Measurements from ENCODE around the gene TDRD12. TPM values are rescaled to one million over a fixed set of nuclear protein-coding genes. Genes with fewer than 3 reads are reported as not detected.

The TDRD12 gene
- total RNA-seq, 1 experiment from 2014 or later, result 1.3 TPM

DNA sequence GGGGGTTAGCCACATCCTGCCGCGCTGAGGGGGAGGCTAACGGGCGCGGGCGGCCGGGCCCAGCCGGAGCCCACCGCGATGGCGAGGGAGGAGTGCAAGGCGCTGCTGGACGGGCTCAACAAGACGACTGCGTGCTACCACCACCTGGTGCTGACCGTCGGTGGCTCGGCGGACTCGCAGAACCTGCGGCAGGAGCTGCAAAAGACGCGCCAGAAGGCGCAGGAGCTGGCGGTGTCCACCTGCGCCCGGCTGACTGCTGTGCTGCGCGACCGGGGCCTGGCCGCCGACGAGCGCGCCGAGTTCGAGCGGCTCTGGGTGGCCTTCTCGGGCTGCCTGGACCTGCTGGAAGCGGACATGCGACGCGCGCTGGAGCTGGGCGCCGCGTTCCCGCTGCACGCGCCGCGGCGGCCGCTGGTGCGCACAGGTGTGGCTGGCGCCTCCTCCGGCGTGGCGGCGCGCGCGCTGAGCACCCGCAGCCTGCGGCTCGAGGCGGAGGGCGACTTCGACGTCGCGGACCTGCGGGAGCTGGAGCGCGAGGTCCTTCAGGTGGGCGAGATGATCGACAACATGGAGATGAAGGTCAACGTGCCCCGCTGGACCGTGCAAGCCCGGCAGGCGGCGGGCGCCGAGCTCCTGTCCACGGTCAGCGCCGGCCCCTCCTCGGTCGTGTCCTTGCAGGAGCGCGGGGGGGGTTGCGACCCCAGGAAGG lies 43.2 kb upstream of the TDRD12 start:
- no peak overlapping the region for H4K8ac ChIP-seq (replicated peaks; ENCODE audit: insufficient read length, low read depth, low read length)
- no peaks in the 10 kb centered on the region for H3K4me1 ChIP-seq (ENCODE audit: insufficient read depth, low read length)
- H2BK120ac ChIP-seq (ENCODE audit: low read depth, low read length, poor library complexity, severe bottlenecking), result no peak overlapping the region
- peak; percentile 50 for DNase-seq
- no peak overlapping the region for H4K5ac ChIP-seq (ENCODE audit: insufficient read length, low read depth, low read length)
- H3K14ac ChIP-seq (ENCODE audit: insufficient read depth, low read length), result no peak overlapping the region
- TF ChIP-seq, protein P1, sequence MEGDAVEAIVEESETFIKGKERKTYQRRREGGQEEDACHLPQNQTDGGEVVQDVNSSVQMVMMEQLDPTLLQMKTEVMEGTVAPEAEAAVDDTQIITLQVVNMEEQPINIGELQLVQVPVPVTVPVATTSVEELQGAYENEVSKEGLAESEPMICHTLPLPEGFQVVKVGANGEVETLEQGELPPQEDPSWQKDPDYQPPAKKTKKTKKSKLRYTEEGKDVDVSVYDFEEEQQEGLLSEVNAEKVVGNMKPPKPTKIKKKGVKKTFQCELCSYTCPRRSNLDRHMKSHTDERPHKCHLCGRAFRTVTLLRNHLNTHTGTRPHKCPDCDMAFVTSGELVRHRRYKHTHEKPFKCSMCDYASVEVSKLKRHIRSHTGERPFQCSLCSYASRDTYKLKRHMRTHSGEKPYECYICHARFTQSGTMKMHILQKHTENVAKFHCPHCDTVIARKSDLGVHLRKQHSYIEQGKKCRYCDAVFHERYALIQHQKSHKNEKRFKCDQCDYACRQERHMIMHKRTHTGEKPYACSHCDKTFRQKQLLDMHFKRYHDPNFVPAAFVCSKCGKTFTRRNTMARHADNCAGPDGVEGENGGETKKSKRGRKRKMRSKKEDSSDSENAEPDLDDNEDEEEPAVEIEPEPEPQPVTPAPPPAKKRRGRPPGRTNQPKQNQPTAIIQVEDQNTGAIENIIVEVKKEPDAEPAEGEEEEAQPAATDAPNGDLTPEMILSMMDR (conservative IDR thresholded peaks at IDR 0.05), result peak; percentile 18; the same call in 1 of the 3 replicates
- H3K23ac ChIP-seq (ENCODE audit: insufficient read length, low read depth, low read length), result no peak overlapping the region
- no peak overlapping the region for H3K9ac ChIP-seq (ENCODE audit: extremely low read depth, insufficient read length, low read length)
- Mint-ChIP-seq H3K9me3 (peaks cover 0 to 1% of the 10 kb centered on the region in 2 experiments; a peak in 3 of 5 replicates), H3K4me3 (peak overlapping the region; percentile 7 to 81; a peak in 3 of 5 replicates), H3K4me1 (peaks cover 19 to 25% of the 10 kb centered on the region in 2 experiments), H3K36me3 (ENCODE audit: insufficient read depth in 1 of 3, low read depth in 3 of 3) (peaks cover 0 to 2% (median 0%) of the 10 kb centered on the region in 3 experiments; a peak in 2 of 7 replicates), H3K27me3 (ENCODE audit: low read depth) (peaks cover 49% of the 10 kb centered on the region), H3K27ac (no peak overlapping the region)
- WGBS (ENCODE audit: extremely low coverage, insufficient read length, low lambda C conversion rate), result no CpG with 5 or more reads among the region's 93 CpGs
- H4K91ac ChIP-seq (ENCODE audit: insufficient read length, low read depth, low read length), result no peak overlapping the region
- peaks cover 9% of the 10 kb centered on the region for H3K23me2 ChIP-seq (ENCODE audit: insufficient read length, low read depth, low read length, poor library complexity, severe bottlenecking)
- H3K4ac ChIP-seq (ENCODE audit: low read depth, low read length), result no peak overlapping the region
- H3K18ac ChIP-seq (ENCODE audit: insufficient read length, low read depth, low read length), result no peak overlapping the region
- H3K9me3 ChIP-seq (ENCODE audit: control insufficient read depth, low read depth, low read length), result no peaks in the 10 kb centered on the region
- peaks cover 10% of the 10 kb centered on the region for H3K79me1 ChIP-seq (ENCODE audit: insufficient read depth, low read depth, low read length, poor library complexity, severe bottlenecking)
- H2BK20ac ChIP-seq (ENCODE audit: low read depth, low read length, poor library complexity, severe bottlenecking), result no peak overlapping the region
- H3K79me2 ChIP-seq (ENCODE audit: insufficient read depth, low read length), result peaks cover 15% of the 10 kb centered on the region; the same call in 1 of the 2 replicates
- H2BK5ac ChIP-seq (ENCODE audit: insufficient read length, low read length), result no peak overlapping the region
- H3K56ac ChIP-seq (ENCODE audit: insufficient read length, low read depth, low read length), result no peak overlapping the region
- H3K27me3 ChIP-seq (ENCODE audit: insufficient read depth, low read length), result peaks cover 18% of the 10 kb centered on the region; the same call in 1 of the 2 replicates
- H3K27ac ChIP-seq (ENCODE audit: insufficient read length, low read depth, low read length), result no peak overlapping the region
- no peak overlapping the region for H3T11ph ChIP-seq (ENCODE audit: low read length)
- no peak overlapping the region for H2AFZ ChIP-seq (ENCODE audit: low read length)
- peak overlapping the region; percentile 35 for H3K4me2 ChIP-seq (ENCODE audit: insufficient read depth, insufficient read length, low read length)
- no peak overlapping the region for H2AK5ac ChIP-seq (ENCODE audit: insufficient read length, low read length)
- H2BK12ac ChIP-seq (ENCODE audit: insufficient read length, low read depth, low read length), result no peak overlapping the region
- H2BK15ac ChIP-seq (ENCODE audit: low read depth, low read length), result no peak overlapping the region
- H4K20me1 ChIP-seq (ENCODE audit: control insufficient read depth, insufficient read depth, insufficient read length), result no peaks in the 10 kb centered on the region

Data from H9 (cell line).